Activated B cell treated with CpG ODN at 0.5 μM for 24 hours (primary cell): ENCODE results near the gene DYNLT2B. TPM values are rescaled to one million over a fixed set of nuclear protein-coding genes. Genes with fewer than 3 reads are reported as not detected.

Source experiments
- ATAC-seq: fragments of 200-7000 bp; cut with Tn5 transposase; one replicate; pipeline ENCODE4 v1.10.0; 2021; ENCODE audit warnings: low read depth, mild to moderate bottlenecking, moderate library complexity
- CTCF ChIA-PET: fragments of 350-600 bp; sonication (Branson Sonifier 250); formaldehyde crosslinking; loops from one replicate; lab custom pipeline; 2021; ENCODE audit warnings: antibody characterized with exemption; lab: Charles Lee
- POLR2A ChIA-PET: fragments of 350-600 bp; sonication (Branson Sonifier 250); formaldehyde crosslinking; loops from one replicate; lab custom pipeline; 2021; ENCODE audit warnings: antibody characterized with exemption; lab: Charles Lee
- DNase-seq: peaks from one replicate; pipeline ENCODE4 v3.0.0; 2022
- H3K27ac Mint-ChIP-seq: one replicate; pipeline ENCODE4 v1.8.0; 2020; ENCODE audit warnings: mixed read lengths
- H3K27me3 Mint-ChIP-seq: one replicate; pipeline ENCODE4 v1.8.0; 2021; ENCODE audit warnings: mixed read lengths
- H3K36me3 Mint-ChIP-seq: one replicate; pipeline ENCODE4 v1.8.0; 2021; ENCODE audit warnings: low read depth, mixed read lengths
- H3K4me1 Mint-ChIP-seq: one replicate; pipeline ENCODE4 v1.8.0; 2021; ENCODE audit warnings: mixed read lengths
- H3K4me3 Mint-ChIP-seq: one replicate; pipeline ENCODE4 v1.8.0; 2020; ENCODE audit warnings: mild to moderate bottlenecking, mixed read lengths
- H3K9me3 Mint-ChIP-seq: one replicate; pipeline ENCODE4 v1.8.0; 2020; ENCODE audit warnings: mixed read lengths
- intact Hi-C: fragments of 100-400 bp; cut with micrococcal nuclease; formaldehyde crosslinking; loops from one replicate; pipeline ENCODE4 v1.15.1; 2024
- total RNA-seq: library from RNA; stranded (reverse); gene quantifications from 2 replicates; pipeline ENCODE4 v1.2.3, GENCODE V29; 2022
- TF ChIP-seq, protein P1 (sequence below): fragments of 200-600 bp; IDR thresholded peaks from one replicate; pipeline ENCODE4 v1.8.0; 2022; ENCODE audit warnings: antibody characterized with exemption, mild to moderate bottlenecking

The DYNLT2B gene
- total RNA-seq, 1 donor from 2014 or later, result 5.2 TPM

DNA sequence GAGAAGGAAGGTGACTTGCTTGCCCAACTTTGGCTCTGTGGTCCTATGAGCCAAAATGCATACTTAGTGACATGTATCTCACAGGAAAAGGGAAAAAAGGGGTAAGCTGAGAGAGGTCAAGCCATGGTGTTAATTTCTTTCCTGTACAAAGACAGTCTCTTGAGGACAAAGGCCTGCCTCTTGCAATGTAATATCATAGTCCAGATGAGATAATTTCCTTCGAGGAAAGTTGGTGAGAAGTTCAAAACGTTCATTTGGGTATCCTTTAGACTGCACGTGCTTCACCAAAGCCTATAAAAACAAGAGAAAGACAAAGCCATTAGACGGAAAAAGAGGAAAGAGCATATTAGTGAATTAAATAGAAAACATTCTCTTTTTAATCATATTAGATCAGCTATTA is 38.5 kb upstream of the DYNLT2B start:
- TF ChIP-seq, protein P1, sequence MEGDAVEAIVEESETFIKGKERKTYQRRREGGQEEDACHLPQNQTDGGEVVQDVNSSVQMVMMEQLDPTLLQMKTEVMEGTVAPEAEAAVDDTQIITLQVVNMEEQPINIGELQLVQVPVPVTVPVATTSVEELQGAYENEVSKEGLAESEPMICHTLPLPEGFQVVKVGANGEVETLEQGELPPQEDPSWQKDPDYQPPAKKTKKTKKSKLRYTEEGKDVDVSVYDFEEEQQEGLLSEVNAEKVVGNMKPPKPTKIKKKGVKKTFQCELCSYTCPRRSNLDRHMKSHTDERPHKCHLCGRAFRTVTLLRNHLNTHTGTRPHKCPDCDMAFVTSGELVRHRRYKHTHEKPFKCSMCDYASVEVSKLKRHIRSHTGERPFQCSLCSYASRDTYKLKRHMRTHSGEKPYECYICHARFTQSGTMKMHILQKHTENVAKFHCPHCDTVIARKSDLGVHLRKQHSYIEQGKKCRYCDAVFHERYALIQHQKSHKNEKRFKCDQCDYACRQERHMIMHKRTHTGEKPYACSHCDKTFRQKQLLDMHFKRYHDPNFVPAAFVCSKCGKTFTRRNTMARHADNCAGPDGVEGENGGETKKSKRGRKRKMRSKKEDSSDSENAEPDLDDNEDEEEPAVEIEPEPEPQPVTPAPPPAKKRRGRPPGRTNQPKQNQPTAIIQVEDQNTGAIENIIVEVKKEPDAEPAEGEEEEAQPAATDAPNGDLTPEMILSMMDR, result no peak
- H3K27me3 Mint-ChIP-seq, result no peaks in the 10 kb centered on the region
- ChIA-PET POLR2A (no interaction called here), CTCF (no interaction called here)
- intact Hi-C loops, result no loop called here
- H3K36me3 Mint-ChIP-seq, result peaks cover 81% of the 10 kb centered on the region
- ATAC-seq (no peak), DNase-seq (no peak)
- no peak overlapping the region for H3K4me3 Mint-ChIP-seq
- H3K27ac Mint-ChIP-seq, result no peak overlapping the region
- no peaks in the 10 kb centered on the region for H3K4me1 Mint-ChIP-seq
- no peaks in the 10 kb centered on the region for H3K9me3 Mint-ChIP-seq

DNA sequence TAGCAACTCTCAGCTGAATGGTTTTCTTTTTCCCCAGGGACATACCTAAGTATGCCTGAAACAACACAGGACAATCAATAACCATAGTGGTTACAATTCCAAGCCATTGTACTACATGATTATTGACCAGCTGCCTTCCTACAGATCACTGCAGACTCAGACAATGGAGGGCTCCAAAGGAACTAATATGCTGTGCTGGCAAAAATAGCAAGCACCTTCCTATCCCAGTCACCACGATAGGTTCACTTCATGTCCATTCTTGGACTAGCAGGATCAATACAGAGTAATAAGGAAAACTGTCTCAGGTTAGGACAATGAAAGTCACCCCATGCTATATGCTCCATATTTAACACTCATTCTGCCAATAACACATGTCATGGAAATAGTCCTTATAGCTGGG is 37.6 kb upstream of the DYNLT2B start:
- TF ChIP-seq, protein P1, result no peak
- ChIA-PET CTCF (no interaction called here), POLR2A (no interaction called here)
- Mint-ChIP-seq H3K9me3 (no peaks in the 10 kb centered on the region), H3K4me1 (no peaks in the 10 kb centered on the region), H3K4me3 (no peak overlapping the region), H3K27ac (no peak overlapping the region), H3K27me3 (no peaks in the 10 kb centered on the region), H3K36me3 (peaks cover 72% of the 10 kb centered on the region)
- no peak for DNase-seq
- no peak for ATAC-seq
- intact Hi-C loops, result no loop called here

DNA sequence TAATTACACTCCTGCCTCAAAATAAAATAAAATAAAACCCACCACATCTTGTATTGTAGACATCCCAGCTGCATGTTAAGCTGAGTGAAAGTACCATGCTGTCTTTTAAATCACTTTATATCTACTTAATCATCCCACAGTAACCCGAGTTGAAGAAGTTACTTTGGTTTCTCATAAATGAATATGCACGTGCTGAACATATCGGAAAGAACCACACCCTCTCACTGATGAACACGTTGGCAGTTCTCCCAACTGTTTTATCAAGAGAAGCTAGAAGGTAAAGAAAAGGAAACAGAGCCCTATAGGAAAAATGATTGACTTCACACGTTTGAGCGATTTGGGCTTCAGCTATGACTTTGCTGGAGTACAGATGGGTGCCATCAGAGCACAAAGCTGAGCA is 36.1 kb upstream of the DYNLT2B start:
- Mint-ChIP-seq H3K27me3 (no peaks in the 10 kb centered on the region), H3K36me3 (peaks cover 63% of the 10 kb centered on the region), H3K27ac (no peak overlapping the region), H3K4me1 (no peaks in the 10 kb centered on the region), H3K4me3 (no peak overlapping the region), H3K9me3 (no peaks in the 10 kb centered on the region)
- TF ChIP-seq, protein P1, result no peak
- no peak for ATAC-seq
- intact Hi-C loops, result no loop called here
- POLR2A ChIA-PET, result no interaction called here
- no peak for DNase-seq
- CTCF ChIA-PET, result interaction anchor here (1.3 kb wide), 1 partner anchor 101 kb away, joined by 4 read pairs; no protein-coding TSS in a partner anchor

DNA sequence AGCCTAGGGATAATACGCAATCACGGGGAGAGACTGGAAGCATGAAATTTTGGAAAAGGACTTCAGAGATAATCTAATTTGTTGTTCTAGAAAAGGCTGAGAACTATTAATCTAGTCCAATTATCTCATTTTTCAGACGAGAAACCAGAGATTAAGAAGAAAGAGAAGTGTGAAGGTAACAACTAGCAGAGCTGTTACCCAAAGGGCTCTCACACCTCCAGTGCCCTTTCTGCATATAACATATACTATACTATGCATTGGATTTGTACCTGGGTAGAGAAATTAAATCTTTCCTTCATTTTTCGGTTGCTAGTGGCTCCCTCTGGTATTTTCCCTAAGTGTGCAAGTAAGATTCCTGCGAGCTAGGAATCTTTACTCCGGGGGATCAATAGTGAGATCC is 33.5 kb upstream of the DYNLT2B start:
- H3K27me3 Mint-ChIP-seq, result no peaks in the 10 kb centered on the region
- ChIA-PET CTCF (no interaction called here), POLR2A (no interaction called here)
- no peaks in the 10 kb centered on the region for H3K9me3 Mint-ChIP-seq
- no peak overlapping the region for H3K27ac Mint-ChIP-seq
- H3K4me3 Mint-ChIP-seq, result no peak overlapping the region
- peaks cover 54% of the 10 kb centered on the region for H3K36me3 Mint-ChIP-seq
- no peak for DNase-seq
- no peak for ATAC-seq
- TF ChIP-seq, protein P1, result no peak
- no peaks in the 10 kb centered on the region for H3K4me1 Mint-ChIP-seq
- intact Hi-C loops, result no loop called here

DNA sequence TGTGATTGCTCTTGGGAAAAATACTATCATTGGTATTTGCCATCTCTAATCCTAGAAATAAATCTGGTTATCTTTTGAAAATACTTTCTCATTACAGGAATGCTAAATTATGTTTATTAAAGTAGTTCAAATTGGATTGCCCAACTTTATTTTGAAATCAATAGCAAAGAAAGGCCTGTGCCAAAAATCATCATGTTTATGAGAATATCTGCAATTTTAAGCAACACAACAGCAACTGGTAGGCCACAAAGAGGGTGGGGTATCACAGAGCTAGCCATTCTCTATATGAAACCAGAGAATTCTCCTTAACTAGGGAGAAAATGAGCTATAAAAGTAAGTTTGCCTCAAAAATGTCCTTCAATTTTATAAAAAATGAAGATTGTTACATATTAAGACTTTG is 32.0 kb upstream of the DYNLT2B start:
- TF ChIP-seq, protein P1, result no peak
- Mint-ChIP-seq H3K4me1 (peaks cover 10% of the 10 kb centered on the region), H3K9me3 (no peaks in the 10 kb centered on the region), H3K36me3 (peaks cover 39% of the 10 kb centered on the region), H3K27ac (no peak overlapping the region), H3K27me3 (no peaks in the 10 kb centered on the region), H3K4me3 (no peak overlapping the region)
- intact Hi-C loops, result no loop called here
- ATAC-seq (no peak), DNase-seq (no peak)
- ChIA-PET POLR2A (interaction anchor here (1.4 kb wide), 1 partner anchor 13 kb away, joined by 4 read pairs; no protein-coding TSS in a partner anchor), CTCF (no interaction called here)
